Camera-type eye (tissue), 1 donor: ENCODE results near the gene IGFBP5. TPM values are rescaled to one million over a fixed set of nuclear protein-coding genes. Genes with fewer than 3 reads are reported as not detected.

ENCODE experiments used
- total RNA-seq: library from RNA; depleted of rRNA; stranded (reverse); fragments of >200 nt; gene quantifications from one replicate; pipeline ENCODE4 v1.2.3, GENCODE V29; 2014

IGFBP5 gene
- total RNA-seq = 508 TPM

GRCh38 chr2:216695401-216695821, at the start of gene IGFBP5:
Gene IGFBP5, minus strand, starts transcription at chr2:216695549. Its CDS starts 774 bp downstream, at chr2:216694775.

GRCh38 chr2:216632952-216633615, 62.3 kb downstream of the IGFBP5 start, which contains the start of gene IGFBP2:
Gene IGFBP2, plus strand, starts transcription at chr2:216633420. Its CDS starts 104 bp downstream, at chr2:216633524.

Other genes starting within 250 kb of the IGFBP5 start
- 529 TPM for gene RPL37A, start 196.7 kb downstream of the IGFBP5 start, total RNA-seq
- 169 TPM for gene IGFBP2, start 62.1 kb downstream of the IGFBP5 start, total RNA-seq
- not detected for gene TNP1, start 164.5 kb upstream of the IGFBP5 start, total RNA-seq